ENCODE data around the gene CCDC150. TPM values are rescaled to one million over a fixed set of nuclear protein-coding genes. Genes with fewer than 3 reads are reported as not detected.

CCDC150 gene
- total RNA-seq, 3 donors from 2014 or later: 2.1 to 5.3 (median 3.1) TPM

GRCh38 chr2:196742685-196743084 is 103.2 kb downstream of the CCDC150 start:
- Histone ChIP-seq H3K36me3 (ENCODE audit: low read depth) (no peaks in the 10 kb centered on the region), H3K9me3 (no peaks in the 10 kb centered on the region), H3K4me1 (ENCODE audit: low read depth) (no peaks in the 10 kb centered on the region), H3K4me3 (no peak overlapping the region)
- intact Hi-C loops (cut with DNase I, micrococcal nuclease): no loop called here
- no peak for ATAC-seq
- TF ChIP-seq CTCF (IDR thresholded peaks at IDR 0.05): no peak
- no peak for DNase-seq

GRCh38 chr2:196743165-196743564 is 103.7 kb downstream of the CCDC150 start:
- H3K4me1 ChIP-seq (ENCODE audit: low read depth): no peaks in the 10 kb centered on the region

GRCh38 chr2:196745711-196746110 is 106.2 kb downstream of the CCDC150 start:
- no peak overlapping the region for H3K4me3 ChIP-seq
- H3K4me1 ChIP-seq (ENCODE audit: low read depth): no peaks in the 10 kb centered on the region
- intact Hi-C loops (cut with DNase I, micrococcal nuclease): no loop called here
- no peaks in the 10 kb centered on the region for H3K9me3 ChIP-seq
- H3K36me3 ChIP-seq (ENCODE audit: low read depth): no peaks in the 10 kb centered on the region
- ATAC-seq (no peak), DNase-seq (no peak)
- TF ChIP-seq CTCF (IDR thresholded peaks at IDR 0.05): no peak

More at GRCh38 chr2:196743165-196743564, 103.7 kb downstream of the CCDC150 start:
- Histone ChIP-seq H3K9me3 (no peaks in the 10 kb centered on the region), H3K36me3 (ENCODE audit: low read depth) (no peaks in the 10 kb centered on the region), H3K4me3 (no peak overlapping the region)
- DNase-seq: no peak
- ATAC-seq: no peak
- no peak for TF ChIP-seq CTCF (IDR thresholded peaks at IDR 0.05)
- intact Hi-C loops (cut with DNase I, micrococcal nuclease): no loop called here

- Histone ChIP-seq H3K4me3 (no peak overlapping the region), H3K4me1 (ENCODE audit: low read depth) (no peaks in the 10 kb centered on the region), H3K36me3 (ENCODE audit: low read depth) (no peaks in the 10 kb centered on the region), H3K9me3 (no peaks in the 10 kb centered on the region)
- no peak for DNase-seq
- ATAC-seq: no peak
- intact Hi-C loops (cut with DNase I, micrococcal nuclease): no loop called here
- no peak for TF ChIP-seq CTCF (IDR thresholded peaks at IDR 0.05)
These were observed 107.9 kb downstream of the CCDC150 start for GRCh38 chr2:196747400-196747799.

- no peak for ATAC-seq
- no peak for TF ChIP-seq CTCF (IDR thresholded peaks at IDR 0.05)
These were observed 108.6 kb downstream of the CCDC150 start for GRCh38 chr2:196748123-196748522.

GRCh38 chr2:196750291-196750923 is 110.9 kb downstream of the CCDC150 start:
- no peak for TF ChIP-seq CTCF (IDR thresholded peaks at IDR 0.05)
- intact Hi-C loops (cut with DNase I, micrococcal nuclease): no loop called here

More at GRCh38 chr2:196748123-196748522, 108.6 kb downstream of the CCDC150 start:
- Histone ChIP-seq H3K4me1 (ENCODE audit: low read depth) (no peaks in the 10 kb centered on the region), H3K9me3 (no peaks in the 10 kb centered on the region), H3K36me3 (ENCODE audit: low read depth) (no peaks in the 10 kb centered on the region), H3K4me3 (no peak overlapping the region)
- DNase-seq: no peak
- intact Hi-C loops (cut with DNase I, micrococcal nuclease): no loop called here

More at GRCh38 chr2:196750291-196750923, 110.9 kb downstream of the CCDC150 start:
- no peak overlapping the region for H3K4me3 ChIP-seq
- DNase-seq (no peak), ATAC-seq (no peak)
- H3K9me3 ChIP-seq: peaks cover 10% of the 10 kb centered on the region
- H3K4me1 ChIP-seq (ENCODE audit: low read depth): no peaks in the 10 kb centered on the region
- H3K36me3 ChIP-seq (ENCODE audit: low read depth): no peaks in the 10 kb centered on the region
